ENCODE data around the gene DARS1.

Gene DARS1

DNA sequence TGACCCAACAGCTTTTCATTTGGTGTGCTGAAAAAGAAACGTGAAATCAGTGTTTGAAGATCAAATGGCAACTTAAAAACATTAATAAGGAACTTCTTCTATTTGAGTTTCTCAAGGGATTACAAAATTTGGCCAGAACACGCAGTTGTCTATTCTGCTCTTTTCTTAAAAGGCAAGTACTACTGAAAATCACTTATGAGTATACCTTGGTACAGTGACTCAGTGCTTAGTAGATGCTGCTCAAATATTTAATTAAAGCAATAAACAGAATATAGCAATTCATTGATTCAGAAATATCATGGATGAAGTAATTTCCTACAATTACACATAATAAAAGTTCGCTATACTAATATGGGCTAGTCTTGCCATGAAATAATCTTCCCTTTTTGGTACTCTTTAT lies 70.9 kb downstream of the DARS1 start:
- H3K36me3 ChIP-seq (ENCODE audit: control insufficient read depth, insufficient read depth, low read length): no peaks in the 10 kb centered on the region
- H3K4me3 ChIP-seq (ENCODE audit: low read length): no peak overlapping the region
- H3K4me1 ChIP-seq (ENCODE audit: control insufficient read depth, insufficient read depth, low read length): no peaks in the 10 kb centered on the region
- no peak overlapping the region for H3K9ac ChIP-seq (ENCODE audit: low read length)
- H3K27me3 ChIP-seq (ENCODE audit: control insufficient read depth, insufficient read depth, low read length): no peaks in the 10 kb centered on the region
- H3K9me3 ChIP-seq (ENCODE audit: control insufficient read depth, low read length): no peaks in the 10 kb centered on the region

DNA sequence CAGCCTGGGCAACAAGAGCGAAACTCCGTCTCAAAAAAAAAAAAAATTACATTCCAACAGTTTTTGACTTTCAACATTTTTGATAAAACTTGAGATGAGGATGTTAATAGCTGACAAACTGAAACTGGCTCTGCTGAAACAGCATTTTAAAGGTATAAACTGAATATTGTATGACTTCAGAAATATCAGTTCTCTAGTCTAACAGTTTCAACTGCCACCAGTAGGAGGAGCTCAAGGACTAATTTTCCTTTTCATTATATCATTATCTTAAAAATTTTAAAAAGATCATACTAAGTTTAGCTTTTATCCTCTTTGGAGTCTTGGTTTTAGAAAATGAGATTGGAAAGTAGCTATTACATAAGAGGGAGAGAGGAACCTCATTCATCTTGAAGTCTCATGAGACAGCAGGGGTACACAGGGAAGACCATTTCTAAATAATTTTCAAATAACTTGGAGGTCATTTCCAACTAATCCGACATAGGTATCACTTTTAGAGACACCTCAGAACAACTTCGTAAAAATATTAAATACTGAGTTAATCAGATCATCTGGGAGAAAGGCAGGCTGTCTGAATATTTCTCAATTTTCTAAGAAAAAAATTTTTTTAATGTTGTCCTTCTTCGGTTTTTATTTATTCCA lies 71.6 kb downstream of the DARS1 start:
- Histone ChIP-seq H3K4me3 (ENCODE audit: low read length) (no peak overlapping the region), H3K4me1 (ENCODE audit: control insufficient read depth, insufficient read depth, low read length) (no peaks in the 10 kb centered on the region), H3K36me3 (ENCODE audit: control insufficient read depth, insufficient read depth, low read length) (no peaks in the 10 kb centered on the region), H3K27me3 (ENCODE audit: control insufficient read depth, insufficient read depth, low read length) (no peaks in the 10 kb centered on the region), H3K9ac (ENCODE audit: low read length) (no peak overlapping the region), H3K9me3 (ENCODE audit: control insufficient read depth, low read length) (no peaks in the 10 kb centered on the region)

DNA sequence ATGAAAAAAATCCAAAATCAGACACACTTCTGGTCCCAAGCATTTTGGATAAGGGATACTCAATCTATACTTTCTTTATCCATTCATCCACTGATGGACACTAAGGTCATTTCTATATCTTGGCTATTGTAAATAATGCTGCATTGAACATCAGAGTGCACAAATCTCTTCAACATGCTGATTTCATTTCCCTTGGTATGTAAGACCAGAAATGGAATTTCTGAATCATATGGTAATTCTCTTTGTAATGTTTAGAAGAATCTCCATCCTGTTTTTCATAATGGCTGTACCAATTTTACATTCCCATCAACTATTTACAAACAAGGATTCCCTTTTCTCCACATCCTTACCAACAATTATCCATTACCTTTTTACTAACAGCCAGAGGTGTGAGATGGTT lies 75.5 kb downstream of the DARS1 start:
- Histone ChIP-seq H3K9me3 (ENCODE audit: control insufficient read depth, low read length) (no peaks in the 10 kb centered on the region), H3K36me3 (ENCODE audit: control insufficient read depth, insufficient read depth, low read length) (no peaks in the 10 kb centered on the region)

DNA sequence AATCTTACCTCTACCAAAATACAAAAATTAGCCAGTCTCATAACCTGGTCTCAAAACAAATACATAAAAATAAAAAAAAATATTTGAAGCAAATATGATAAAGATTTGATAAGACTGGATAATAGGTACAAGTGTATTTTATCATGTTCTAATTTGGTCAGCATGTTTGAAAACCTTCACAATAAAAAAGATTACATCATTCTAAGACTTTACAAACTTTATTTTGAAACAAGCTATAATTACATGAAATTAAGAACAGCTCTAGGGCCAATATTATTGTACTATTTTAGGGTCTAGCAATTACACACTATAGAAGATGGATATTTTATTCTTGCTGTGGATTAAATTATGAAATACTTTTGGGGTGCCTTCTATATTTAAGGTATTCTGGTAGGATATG lies 79.7 kb downstream of the DARS1 start:
- no peaks in the 10 kb centered on the region for H3K27me3 ChIP-seq (ENCODE audit: control insufficient read depth, insufficient read depth, low read length)
- no peaks in the 10 kb centered on the region for H3K36me3 ChIP-seq (ENCODE audit: control insufficient read depth, insufficient read depth, low read length)
- H3K4me1 ChIP-seq (ENCODE audit: control insufficient read depth, insufficient read depth, low read length): peaks cover 5% of the 10 kb centered on the region
- no peak overlapping the region for H3K4me3 ChIP-seq (ENCODE audit: low read length)
- H3K9ac ChIP-seq (ENCODE audit: low read length): no peak overlapping the region
- H3K9me3 ChIP-seq (ENCODE audit: control insufficient read depth, low read length): no peaks in the 10 kb centered on the region

More for the DNA sequence above, 75.5 kb downstream of the DARS1 start:
- no peak overlapping the region for H3K4me3 ChIP-seq (ENCODE audit: low read length)
- H3K27me3 ChIP-seq (ENCODE audit: control insufficient read depth, insufficient read depth, low read length): no peaks in the 10 kb centered on the region
- no peak overlapping the region for H3K9ac ChIP-seq (ENCODE audit: low read length)
- H3K4me1 ChIP-seq (ENCODE audit: control insufficient read depth, insufficient read depth, low read length): no peaks in the 10 kb centered on the region

DNA sequence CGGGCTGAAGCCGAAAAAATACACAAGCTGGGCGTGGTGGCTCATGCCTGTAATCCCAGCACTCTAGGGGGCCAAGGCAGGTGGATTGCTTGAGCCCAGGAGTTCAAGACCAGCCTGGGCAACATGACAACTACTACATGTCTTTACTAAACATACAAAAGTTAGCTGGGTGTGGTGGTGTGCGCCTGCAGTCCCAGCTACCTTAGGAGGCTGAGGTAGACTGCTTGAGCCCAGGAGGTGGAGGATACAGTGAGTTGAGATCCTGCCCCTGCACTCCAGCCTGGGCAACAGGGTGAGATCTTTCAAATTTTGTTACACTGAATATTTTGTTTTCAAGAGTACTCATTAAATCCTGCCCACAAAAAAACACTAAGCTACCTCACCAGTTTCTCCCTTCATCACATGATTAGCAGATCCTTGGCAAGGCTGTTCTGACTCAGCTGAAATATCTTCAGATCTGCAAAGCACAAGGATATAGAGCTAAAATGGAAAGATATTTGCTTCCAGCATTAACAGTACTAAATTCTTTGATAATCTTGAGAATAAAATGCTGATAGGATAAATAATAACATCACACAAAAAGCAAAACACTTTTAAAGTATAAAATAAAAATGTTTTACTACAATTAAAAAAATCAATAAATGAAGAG lies 81.0 kb downstream of the DARS1 start:
- Histone ChIP-seq H3K9me3 (ENCODE audit: control insufficient read depth, low read length) (no peaks in the 10 kb centered on the region), H3K4me1 (ENCODE audit: control insufficient read depth, insufficient read depth, low read length) (peaks cover 5% of the 10 kb centered on the region), H3K9ac (ENCODE audit: low read length) (no peak overlapping the region), H3K4me3 (ENCODE audit: low read length) (no peak overlapping the region), H3K27me3 (ENCODE audit: control insufficient read depth, insufficient read depth, low read length) (no peaks in the 10 kb centered on the region), H3K36me3 (ENCODE audit: control insufficient read depth, insufficient read depth, low read length) (no peaks in the 10 kb centered on the region)

DNA sequence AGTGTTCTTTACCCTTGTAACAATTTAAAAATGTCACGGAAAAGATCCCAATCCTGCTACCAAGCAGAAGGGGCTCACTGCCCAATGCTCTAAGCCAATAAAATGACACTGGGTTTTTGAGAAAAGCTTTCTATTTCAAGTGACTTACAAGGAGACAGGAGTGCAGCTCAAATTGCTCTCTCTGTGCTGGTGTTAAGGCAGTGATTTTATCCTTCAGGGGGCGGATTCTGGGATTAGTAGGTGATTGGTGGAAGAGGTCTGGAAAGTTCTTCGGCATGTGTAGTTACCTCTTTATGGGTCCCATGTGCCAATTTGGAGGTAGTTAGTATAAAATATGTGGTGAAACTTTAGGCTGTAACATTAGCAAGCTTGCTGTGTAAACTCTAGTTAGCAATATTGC lies 81.8 kb downstream of the DARS1 start:
- H3K36me3 ChIP-seq (ENCODE audit: control insufficient read depth, insufficient read depth, low read length): no peaks in the 10 kb centered on the region
- H3K9ac ChIP-seq (ENCODE audit: low read length): no peak overlapping the region
- no peaks in the 10 kb centered on the region for H3K27me3 ChIP-seq (ENCODE audit: control insufficient read depth, insufficient read depth, low read length)

DNA sequence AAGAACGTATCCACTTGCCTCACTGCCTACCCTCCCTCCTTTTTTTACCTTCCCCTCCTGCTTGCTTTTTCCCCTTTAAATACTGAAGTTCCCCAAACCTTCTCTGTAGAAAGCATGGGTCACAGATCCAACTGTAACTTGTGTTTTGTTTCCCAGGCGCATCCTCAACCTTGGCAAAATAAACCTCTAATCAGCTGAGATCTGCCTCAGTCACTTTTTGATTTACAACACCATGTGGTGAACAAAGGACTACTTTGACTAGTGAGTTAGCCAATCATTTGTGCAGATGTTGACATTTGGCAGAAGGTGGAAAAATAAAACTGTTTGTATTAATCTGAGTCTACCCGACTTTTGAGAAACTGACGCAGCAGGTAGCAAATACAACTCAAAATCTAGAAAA lies 85.9 kb downstream of the DARS1 start:
- H3K27me3 ChIP-seq (ENCODE audit: control insufficient read depth, insufficient read depth, low read length): no peaks in the 10 kb centered on the region
- no peaks in the 10 kb centered on the region for H3K36me3 ChIP-seq (ENCODE audit: control insufficient read depth, insufficient read depth, low read length)
- H3K4me1 ChIP-seq (ENCODE audit: control insufficient read depth, insufficient read depth, low read length): peaks cover 4% of the 10 kb centered on the region
- H3K4me3 ChIP-seq (ENCODE audit: low read length): no peak overlapping the region
- no peak overlapping the region for H3K9ac ChIP-seq (ENCODE audit: low read length)
- no peaks in the 10 kb centered on the region for H3K9me3 ChIP-seq (ENCODE audit: control insufficient read depth, low read length)

More for the DNA sequence above, 81.8 kb downstream of the DARS1 start:
- Histone ChIP-seq H3K4me3 (ENCODE audit: low read length) (no peak overlapping the region), H3K4me1 (ENCODE audit: control insufficient read depth, insufficient read depth, low read length) (peaks cover 5% of the 10 kb centered on the region), H3K9me3 (ENCODE audit: control insufficient read depth, low read length) (no peaks in the 10 kb centered on the region)

DNA sequence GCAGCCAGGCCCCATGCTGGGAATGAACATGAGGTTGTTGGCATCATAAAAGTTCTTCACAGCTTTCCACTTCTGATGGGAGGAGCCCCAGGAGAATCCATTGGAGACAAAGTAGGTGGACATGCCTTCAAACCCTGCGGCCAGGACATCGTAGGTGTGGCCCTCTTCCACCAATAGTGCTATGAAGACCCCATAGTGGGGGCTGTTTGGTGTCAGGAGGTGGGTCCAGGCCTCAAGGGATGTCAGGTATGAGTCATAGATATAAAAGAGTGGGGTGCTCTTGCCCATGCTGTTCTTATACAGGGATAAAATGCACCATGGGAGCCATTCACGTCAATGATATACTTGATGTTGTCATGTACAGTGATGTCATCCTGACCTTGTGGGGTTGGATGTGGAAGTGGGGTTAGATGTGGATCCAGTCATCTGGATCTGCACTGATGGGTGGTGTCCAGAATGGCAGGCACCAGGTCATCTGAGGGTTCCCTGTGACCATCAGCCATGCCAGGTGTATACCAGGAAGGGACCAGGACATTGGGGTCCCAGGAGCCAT lies 87.1 kb downstream of the DARS1 start:
- H3K9ac ChIP-seq (ENCODE audit: low read length): no peak overlapping the region
- no peaks in the 10 kb centered on the region for H3K9me3 ChIP-seq (ENCODE audit: control insufficient read depth, low read length)
- no peaks in the 10 kb centered on the region for H3K4me1 ChIP-seq (ENCODE audit: control insufficient read depth, insufficient read depth, low read length)
- no peak overlapping the region for H3K4me3 ChIP-seq (ENCODE audit: low read length)
- no peaks in the 10 kb centered on the region for H3K36me3 ChIP-seq (ENCODE audit: control insufficient read depth, insufficient read depth, low read length)
- H3K27me3 ChIP-seq (ENCODE audit: control insufficient read depth, insufficient read depth, low read length): no peaks in the 10 kb centered on the region

DNA sequence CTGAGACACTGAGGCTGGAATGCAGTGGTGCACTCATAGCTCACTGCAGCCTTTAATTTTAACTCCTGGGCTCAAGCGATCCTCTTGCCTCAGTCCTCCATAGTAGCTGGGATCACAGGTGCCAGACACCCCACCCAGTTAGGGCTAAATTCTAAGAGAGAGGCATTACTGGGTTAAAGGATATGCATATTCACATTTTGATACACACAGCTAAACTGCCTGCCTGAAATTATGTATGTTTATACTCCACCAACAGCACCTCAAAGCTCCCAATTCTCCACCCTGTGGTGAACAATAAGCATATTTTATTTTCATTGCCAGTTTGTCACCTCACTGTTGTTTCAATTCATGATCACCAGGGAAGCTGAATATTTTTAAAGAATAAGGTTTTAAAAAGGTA lies 90.5 kb downstream of the DARS1 start:
- H3K9me3 ChIP-seq (ENCODE audit: control insufficient read depth, low read length): no peaks in the 10 kb centered on the region

DNA sequence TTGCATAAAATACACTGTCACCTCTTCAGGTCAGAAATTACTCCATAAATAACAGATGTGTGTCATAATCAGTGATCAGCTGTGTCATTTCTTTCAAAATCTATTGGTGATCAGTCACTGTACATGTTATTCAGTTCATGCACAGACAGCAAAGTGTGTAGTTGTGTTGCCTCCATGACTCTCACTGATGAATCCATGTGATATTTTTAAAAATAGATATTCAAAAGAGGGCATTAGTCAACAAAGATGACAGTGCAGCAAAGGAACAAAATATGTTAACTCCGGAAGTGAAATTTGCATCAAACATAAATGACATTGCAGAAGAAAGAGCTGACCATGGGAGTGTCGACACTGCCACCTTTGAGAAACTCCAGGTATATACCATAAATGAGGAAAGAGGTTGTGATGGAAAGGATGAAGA lies 92.0 kb downstream of the DARS1 start:
- no peak overlapping the region for H3K4me3 ChIP-seq (ENCODE audit: low read length)
- no peaks in the 10 kb centered on the region for H3K36me3 ChIP-seq (ENCODE audit: control insufficient read depth, insufficient read depth, low read length)
- H3K9ac ChIP-seq (ENCODE audit: low read length): no peak overlapping the region
- H3K9me3 ChIP-seq (ENCODE audit: control insufficient read depth, low read length): no peaks in the 10 kb centered on the region
- H3K4me1 ChIP-seq (ENCODE audit: control insufficient read depth, insufficient read depth, low read length): no peaks in the 10 kb centered on the region
- H3K27me3 ChIP-seq (ENCODE audit: control insufficient read depth, insufficient read depth, low read length): no peaks in the 10 kb centered on the region

More for the DNA sequence above, 90.5 kb downstream of the DARS1 start:
- Histone ChIP-seq H3K36me3 (ENCODE audit: control insufficient read depth, insufficient read depth, low read length) (no peaks in the 10 kb centered on the region), H3K4me3 (ENCODE audit: low read length) (no peak overlapping the region), H3K27me3 (ENCODE audit: control insufficient read depth, insufficient read depth, low read length) (no peaks in the 10 kb centered on the region), H3K9ac (ENCODE audit: low read length) (no peak overlapping the region), H3K4me1 (ENCODE audit: control insufficient read depth, insufficient read depth, low read length) (no peaks in the 10 kb centered on the region)

DNA sequence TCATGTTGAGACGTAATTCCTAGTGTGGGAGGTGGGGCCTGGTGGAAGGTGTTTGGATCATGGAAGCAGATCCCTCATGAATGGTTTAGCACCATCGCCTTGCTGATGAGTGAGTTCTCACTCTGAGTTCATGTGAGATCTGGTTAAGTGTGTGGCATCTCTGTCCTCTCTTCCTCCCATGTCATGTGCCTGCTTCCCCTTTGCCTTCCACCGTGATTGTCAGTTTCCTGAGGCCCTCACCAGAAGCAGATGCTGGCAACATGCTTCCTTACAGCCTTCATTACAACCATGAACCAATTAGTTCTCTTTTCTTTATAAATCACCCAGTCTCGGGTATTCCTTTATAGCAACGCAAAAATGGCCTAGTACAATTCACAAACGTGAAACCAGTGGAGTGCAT lies 94.6 kb downstream of the DARS1 start:
- Histone ChIP-seq H3K4me3 (ENCODE audit: low read length) (no peak overlapping the region), H3K36me3 (ENCODE audit: control insufficient read depth, insufficient read depth, low read length) (no peaks in the 10 kb centered on the region), H3K9me3 (ENCODE audit: control insufficient read depth, low read length) (no peaks in the 10 kb centered on the region), H3K4me1 (ENCODE audit: control insufficient read depth, insufficient read depth, low read length) (no peaks in the 10 kb centered on the region), H3K27me3 (ENCODE audit: control insufficient read depth, insufficient read depth, low read length) (no peaks in the 10 kb centered on the region), H3K9ac (ENCODE audit: low read length) (no peak overlapping the region)

DNA sequence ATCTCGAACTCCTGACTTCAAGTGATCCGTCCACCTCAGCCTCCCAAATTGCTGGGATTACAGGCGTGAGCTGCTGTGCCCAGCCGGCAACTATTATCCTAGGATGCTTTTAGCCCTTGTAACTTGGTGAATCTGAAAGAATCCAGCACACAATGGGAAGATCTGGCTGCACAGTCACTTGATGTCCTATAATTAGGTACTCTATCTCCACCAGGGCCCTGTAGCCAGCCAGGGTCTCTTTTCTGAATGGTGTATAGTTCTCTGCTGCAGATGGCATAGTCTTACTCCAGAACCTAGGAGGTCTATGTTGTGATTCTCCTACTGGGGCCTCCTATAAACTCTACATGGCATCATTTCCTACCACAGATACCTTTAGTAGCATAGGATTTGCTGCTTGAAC lies 95.3 kb downstream of the DARS1 start:
- no peak overlapping the region for H3K9ac ChIP-seq (ENCODE audit: low read length)

More for the DNA sequence above, 95.3 kb downstream of the DARS1 start:
- Histone ChIP-seq H3K9me3 (ENCODE audit: control insufficient read depth, low read length) (no peaks in the 10 kb centered on the region), H3K4me3 (ENCODE audit: low read length) (no peak overlapping the region), H3K4me1 (ENCODE audit: control insufficient read depth, insufficient read depth, low read length) (no peaks in the 10 kb centered on the region), H3K27me3 (ENCODE audit: control insufficient read depth, insufficient read depth, low read length) (no peaks in the 10 kb centered on the region), H3K36me3 (ENCODE audit: control insufficient read depth, insufficient read depth, low read length) (no peaks in the 10 kb centered on the region)
